H1 (cell line): ENCODE data around the gene PEX6. TPM values are rescaled to one million over a fixed set of nuclear protein-coding genes. Genes with fewer than 3 reads are reported as not detected.

ENCODE experiments used
- CTCF ChIA-PET: fragments of 300-600 bp; sonication (Branson Sonifier 250); formaldehyde crosslinking; loops from one replicate; lab custom pipeline; 2021; ENCODE audit not compliant: partially characterized antibody; lab: Charles Lee
- POLR2A ChIA-PET: fragments of 300-600 bp; sonication (Branson Sonifier 250); formaldehyde crosslinking; loops from one replicate; lab custom pipeline; 2021; ENCODE audit warnings: inconsistent platforms; ENCODE audit not compliant: partially characterized antibody; lab: Charles Lee
- DNase-seq, 2 experiments: peaks; one replicate each; pipeline versions ENCODE4 v3.0.0 to v3.0.0-alpha.2; 2010 to 2022; ENCODE audit warnings: low spot score in 2 of 2, low read depth in 1 of 2, mixed read lengths in 1 of 2
- FAIRE-seq: peaks from 2 replicates; lab custom pipeline; 2011; peaks lifted over from hg19 to GRCh38; lab: Jason Lieb, UNC
- H2AFZ ChIP-seq: 2 replicates; pipeline ENCODE4 v1.8.1; 2012; ENCODE audit warnings: low read length, inconsistent platforms
- H2AK5ac ChIP-seq: 2 replicates; pipeline ENCODE4 v1.6.1; 2013; ENCODE audit warnings: low read depth, low read length
- H2BK120ac ChIP-seq: replicated peaks from 2 replicates; pipeline ENCODE3; 2013; ENCODE audit warnings: low read depth, low read length, inconsistent platforms
- H2BK12ac ChIP-seq: 2 replicates; pipeline ENCODE4 v1.6.1; 2013; ENCODE audit warnings: low read depth, low read length
- H2BK15ac ChIP-seq: 2 replicates; pipeline ENCODE4 v1.6.1; 2013; ENCODE audit warnings: low read length
- H2BK20ac ChIP-seq: 2 replicates; pipeline ENCODE4 v1.6.1; 2013; ENCODE audit warnings: low read length
- H2BK5ac ChIP-seq: 2 replicates; pipeline ENCODE4 v1.6.1; 2013; ENCODE audit warnings: low read depth, low read length
- H3K14ac ChIP-seq: 2 replicates; pipeline ENCODE4 v1.6.1; 2013; ENCODE audit warnings: inconsistent platforms; ENCODE audit not compliant: insufficient read length
- H3K18ac ChIP-seq: 2 replicates; pipeline ENCODE4 v1.6.1; 2013; ENCODE audit warnings: low read length; ENCODE audit errors: extremely low read depth
- H3K23ac ChIP-seq: 2 replicates; pipeline ENCODE4 v1.6.1; 2013; ENCODE audit warnings: inconsistent platforms; ENCODE audit not compliant: insufficient read length
- H3K23me2 ChIP-seq: 2 replicates; pipeline ENCODE4 v1.6.1; 2013; ENCODE audit warnings: low read depth, low read length
- H3K27ac ChIP-seq: 2 replicates; pipeline ENCODE4 v1.6.1; 2011; ENCODE audit warnings: low read depth, low read length, inconsistent platforms
- H3K27me3 ChIP-seq, 4 experiments: replicated peaks in 1 of 4; 1 replicate in 1 of 4; 2 replicates in 3 of 4; pipeline versions ENCODE4 v1.6.1 to v1.8.1; 2011 to 2013; ENCODE audit warnings: low read length in 3 of 4, mild to moderate bottlenecking in 3 of 4, inconsistent platforms in 2 of 4, mixed read lengths in 2 of 4, moderate library complexity in 1 of 4; ENCODE audit not compliant: control insufficient read depth in 3 of 4, insufficient read depth in 3 of 4; ENCODE audit errors: extremely low read depth in 1 of 4
- H3K36me3 ChIP-seq, 4 experiments: 2 replicates each; pipeline versions ENCODE4 v1.6.1 to v1.8.1; 2011 to 2013; ENCODE audit warnings: mild to moderate bottlenecking in 4 of 4, low read length in 3 of 4, moderate library complexity in 2 of 4, control low read depth in 1 of 4, inconsistent platforms in 1 of 4; ENCODE audit not compliant: insufficient read depth in 4 of 4, control insufficient read depth in 2 of 4
- H3K4ac ChIP-seq: replicated peaks from 2 replicates; pipeline ENCODE3; 2013; ENCODE audit warnings: low read length, low read depth, mixed read lengths, inconsistent platforms; ENCODE audit not compliant: insufficient read length
- H3K4me1 ChIP-seq, 4 experiments: replicated peaks in 1 of 4; 1 replicate in 1 of 4; 2 replicates in 3 of 4; pipeline versions ENCODE4 v1.6.1 to v1.8.1; 2011 to 2013; ENCODE audit warnings: low read length in 3 of 4, inconsistent platforms in 2 of 4, mixed read lengths in 1 of 4; ENCODE audit not compliant: insufficient read depth in 4 of 4, control insufficient read depth in 3 of 4
- H3K4me2 ChIP-seq, 2 experiments: 2 replicates each; pipeline versions ENCODE4 v1.6.1 to v1.8.1; 2011 to 2013; ENCODE audit warnings: low read depth in 2 of 2, low read length in 2 of 2, control low read depth in 1 of 2, inconsistent platforms in 1 of 2, mild to moderate bottlenecking in 1 of 2; ENCODE audit not compliant: insufficient read depth in 1 of 2
- H3K4me3 ChIP-seq, 4 experiments: fragments of 200-600, 300-600 bp in 1 of 4; sonication (generic), shearing (Covaris generic), sonication (Bioruptor Twin) in 1 of 4; 2 replicates each; pipeline versions ENCODE4 v1.5.1 to v1.8.1; 2011 to 2016; ENCODE audit warnings: low read length in 4 of 4, low read depth in 3 of 4, control low read depth in 2 of 4, inconsistent platforms in 2 of 4, mild to moderate bottlenecking in 2 of 4, mixed read lengths in 1 of 4, moderate library complexity in 1 of 4; ENCODE audit not compliant: insufficient read depth in 2 of 4; ENCODE audit errors: extremely low read depth in 1 of 4
- H3K56ac ChIP-seq: replicated peaks from 2 replicates; pipeline ENCODE3; 2013; ENCODE audit warnings: low read depth, mild to moderate bottlenecking, mixed read lengths, low read length, inconsistent platforms; ENCODE audit not compliant: insufficient read length
- H3K79me1 ChIP-seq: 2 replicates; pipeline ENCODE4 v1.6.1; 2013; ENCODE audit warnings: low read depth, low read length, control low read depth
- H3K79me2 ChIP-seq, 2 experiments: 2 replicates each; pipeline versions ENCODE4 v1.6.1 to v1.8.1; 2012 to 2013; ENCODE audit warnings: low read length in 2 of 2, mild to moderate bottlenecking in 2 of 2, inconsistent platforms in 1 of 2; ENCODE audit not compliant: insufficient read depth in 2 of 2, control insufficient read depth in 1 of 2
- H3K9ac ChIP-seq, 4 experiments: replicated peaks in 1 of 4; 1 replicate in 1 of 4; 2 replicates in 3 of 4; pipeline versions ENCODE4 v1.6.1 to v1.8.1; 2011 to 2013; ENCODE audit warnings: low read depth in 3 of 4, low read length in 3 of 4, control low read depth in 2 of 4, mild to moderate bottlenecking in 2 of 4, moderate library complexity in 2 of 4, inconsistent platforms in 1 of 4; ENCODE audit errors: extremely low read depth in 1 of 4
- H3K9me3 ChIP-seq, 2 experiments: 2 replicates each; pipeline versions ENCODE4 v1.6.1 to v1.8.1; 2012 to 2013; ENCODE audit warnings: mild to moderate bottlenecking in 2 of 2, moderate library complexity in 2 of 2, control low read depth in 1 of 2, inconsistent platforms in 1 of 2, low read depth in 1 of 2, low read length in 1 of 2, mixed read lengths in 1 of 2; ENCODE audit not compliant: insufficient read depth in 2 of 2
- H4K20me1 ChIP-seq, 2 experiments: replicated peaks in 1 of 2; 2 replicates each; pipeline versions ENCODE3 to v1.8.1; 2011 to 2013; ENCODE audit warnings: inconsistent platforms in 2 of 2, low read length in 2 of 2, mild to moderate bottlenecking in 1 of 2; ENCODE audit not compliant: insufficient read depth in 2 of 2, control insufficient read depth in 1 of 2
- H4K5ac ChIP-seq: 2 replicates; pipeline ENCODE4 v1.6.1; 2013; ENCODE audit warnings: low read length, low read depth, mixed read lengths, inconsistent platforms; ENCODE audit not compliant: insufficient read length
- H4K8ac ChIP-seq: 2 replicates; pipeline ENCODE4 v1.8.0; 2013; ENCODE audit warnings: mild to moderate bottlenecking, moderate library complexity, low read length, inconsistent platforms; ENCODE audit not compliant: insufficient read depth; ENCODE audit errors: extremely low read depth
- H4K91ac ChIP-seq: replicated peaks from 2 replicates; pipeline ENCODE3; 2013; ENCODE audit warnings: low read length, mixed read lengths, inconsistent platforms; ENCODE audit not compliant: insufficient read length
- ASH2L ChIP-seq: fragments of 200-600, 300-600 bp; sonication (generic); IDR thresholded peaks from one replicate; pipeline ENCODE4 v1.7.1; 2017; ENCODE audit warnings: low read length
- CHD1 ChIP-seq: IDR thresholded peaks from 2 replicates; pipeline ENCODE4 v1.6.1; 2012; ENCODE audit warnings: low read depth, low read length, improper control_type of control experiment
- SAP30 ChIP-seq: fragments of 300-600 bp; sonication (generic); IDR thresholded peaks from 2 replicates; pipeline ENCODE4 v1.7.1; 2012; ENCODE audit warnings: low read length, moderate library complexity, mild to moderate bottlenecking, inconsistent platforms; ENCODE audit not compliant: insufficient read depth, insufficient replicate concordance
- ZNF274 ChIP-seq: IDR thresholded peaks from 2 replicates; pipeline ENCODE4 v1.7.0; 2012; ENCODE audit warnings: low read length, borderline replicate concordance; ENCODE audit errors: extremely low read depth
- WGBS, 2 experiments: shearing (Covaris generic) in 1 of 2; methylation state at CpG; one replicate each; pipeline versions ENCODE4 v1.1.6 to v1.1.7; 2013 to 2015; ENCODE audit warnings: low lambda C conversion rate in 2 of 2, mixed read lengths in 2 of 2, inconsistent platforms in 1 of 2, low coverage in 1 of 2, missing lambda C conversion rate in 1 of 2; ENCODE audit not compliant: insufficient replicate concordance in 2 of 2, insufficient coverage in 1 of 2, insufficient read length in 1 of 2; ENCODE audit errors: extremely low coverage in 1 of 2, missing lambda C conversion rate in 1 of 2; 5-methylcytosine and 5-hydroxymethylcytosine counted together
- polyA plus RNA-seq, 7 experiments: library from polyadenylated mRNA; depleted of rRNA in 3 of 7; stranded (reverse) in 5 of 7; unstranded in 2 of 7; fragments of >200 nt in 5 of 7; fragments of 200-250 nt in 2 of 7; gene quantifications; 1 replicate in 5 of 7; 2 replicates in 1 of 7; 4 replicates in 1 of 7; pipeline versions ENCODE4 v1.2.1 to v1.2.3, GENCODE V29; 2011 to 2013; ENCODE audit warnings: missing spikeins in 2 of 7, mixed read lengths in 2 of 7
- total RNA-seq: library from RNA; stranded (reverse); fragmentation: NEBNext Ultra II Directional; extraction: Animal tissue kit (Norgen Biotek cat#: 25700); gene quantifications from 2 replicates; pipeline ENCODE4 v1.2.1, GENCODE V29; 2021
- TF ChIP-seq, protein P1 (sequence below): IDR thresholded peaks from 2 replicates; pipeline ENCODE4 v1.6.1; 2012; ENCODE audit warnings: inconsistent platforms

PEX6 gene
- total and polyA plus RNA-seq, 2 of the 8 experiments (the other 6 are each of a cell fraction or from before 2014, with no cell fraction given) = 6.4 to 12.5 TPM

DNA sequence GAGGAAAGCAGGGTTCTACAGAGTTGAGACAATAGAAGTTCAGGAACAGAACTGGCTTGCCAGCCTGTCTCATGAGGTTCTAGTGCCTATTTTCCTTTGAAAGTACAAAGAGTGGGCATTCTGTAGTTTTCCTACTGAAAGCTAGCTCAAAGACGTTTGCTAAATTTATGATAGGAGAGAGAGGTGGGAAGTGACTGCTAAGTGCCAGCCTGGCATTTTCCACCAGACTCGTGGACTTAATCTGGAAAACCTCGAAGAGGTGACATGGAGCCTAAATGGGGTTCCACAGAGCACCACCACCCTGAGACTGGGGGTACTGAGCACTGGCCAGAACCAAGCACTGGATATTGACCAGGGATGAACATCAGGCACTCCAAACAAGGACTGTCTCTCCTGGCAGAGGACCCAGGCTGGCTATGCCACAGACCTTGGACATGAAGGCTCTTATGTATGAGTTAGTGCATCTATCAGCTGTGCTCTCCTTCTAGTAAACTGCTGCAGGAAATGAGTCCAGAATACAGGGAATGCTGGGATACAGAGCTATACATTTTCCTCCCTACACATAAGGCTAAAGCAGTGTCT lies 7.1 kb downstream of the PEX6 start:
- no peak overlapping the region for H4K5ac ChIP-seq
- no peak overlapping the region for H3K4me3 ChIP-seq
- no peaks in the 10 kb centered on the region for H3K23me2 ChIP-seq
- H3K4ac ChIP-seq = no peak overlapping the region
- no peak overlapping the region for H3K23ac ChIP-seq
- H4K20me1 ChIP-seq = no peaks in the 10 kb centered on the region
- POLR2A ChIA-PET = interaction anchor here (0.9 to 5.9 kb wide), 3 partner anchors 7 to 82 kb away, joined by 3 to 29 read pairs (median 11); partner anchors contain the start of genes CUL7, PEX6 and PPP2R5D
- H2BK15ac ChIP-seq = no peak overlapping the region
- no peak overlapping the region for H2BK120ac ChIP-seq
- 0 out of 2 replicates have a peak overlapping the region, but pooled peaks have one; percentile 11 for H2BK12ac ChIP-seq
- H3K56ac ChIP-seq = no peak overlapping the region
- no peak overlapping the region for H4K91ac ChIP-seq
- no peaks in the 10 kb centered on the region; a peak in 1 of 8 replicates for H3K36me3 ChIP-seq
- no peak overlapping the region for H4K8ac ChIP-seq
- no peak overlapping the region for H3K9ac ChIP-seq
- H2BK5ac ChIP-seq = 0 out of 2 replicates have a peak overlapping the region, but pooled peaks have one; percentile 35
- H3K27ac ChIP-seq = no peak overlapping the region
- H2AK5ac ChIP-seq = no peak overlapping the region
- FAIRE-seq = no peak
- H3K27me3 ChIP-seq = no peaks in the 10 kb centered on the region
- WGBS, 2 experiments = 85% methylated on average over 3 of the region's 3 CpGs; no CpG with 5 or more reads in 1 of the 2 experiments
- CTCF ChIA-PET = interaction anchor here (0.5 to 4.2 kb wide), 7 partner anchors 8 to 1124 kb away, joined by 3 to 11 read pairs (median 3); no protein-coding TSS in a partner anchor
- H2BK20ac ChIP-seq = no peak overlapping the region
- H2AFZ ChIP-seq = no peak overlapping the region
- H3K4me2 ChIP-seq = no peak overlapping the region
- no peak for DNase-seq
- H3K79me1 ChIP-seq = no peaks in the 10 kb centered on the region; the same call in none of the 2 replicates
- no peaks in the 10 kb centered on the region for H3K79me2 ChIP-seq
- H3K9me3 ChIP-seq = no peaks in the 10 kb centered on the region
- no peak overlapping the region for H3K18ac ChIP-seq
- H3K14ac ChIP-seq = no peak overlapping the region
- H3K4me1 ChIP-seq = no peaks in the 10 kb centered on the region
- TF ChIP-seq SAP30 = no peak
- no peak for TF ChIP-seq ASH2L
- TF ChIP-seq, protein P1, sequence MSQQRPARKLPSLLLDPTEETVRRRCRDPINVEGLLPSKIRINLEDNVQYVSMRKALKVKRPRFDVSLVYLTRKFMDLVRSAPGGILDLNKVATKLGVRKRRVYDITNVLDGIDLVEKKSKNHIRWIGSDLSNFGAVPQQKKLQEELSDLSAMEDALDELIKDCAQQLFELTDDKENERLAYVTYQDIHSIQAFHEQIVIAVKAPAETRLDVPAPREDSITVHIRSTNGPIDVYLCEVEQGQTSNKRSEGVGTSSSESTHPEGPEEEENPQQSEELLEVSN = no peak
- no peak for TF ChIP-seq CHD1
- no peak for TF ChIP-seq ZNF274
